M059J (cell line): ENCODE measurements around the gene MOK. TPM values are rescaled to one million over a fixed set of nuclear protein-coding genes. Genes with fewer than 3 reads are reported as not detected.

Source experiments
- DNase-seq: peaks from one replicate; pipeline ENCODE4 v3.0.0-alpha.2; 2012; ENCODE audit warnings: low read depth
- total RNA-seq: library from RNA; depleted of rRNA; stranded (reverse); fragments of >200 nt; shearing (Covaris generic); gene quantifications from 2 replicates; pipeline ENCODE4 v1.2.3, GENCODE V29; 2014; rRNA removed

MOK gene
- total RNA-seq, 1 experiment from 2014 or later, result 27.3 TPM

GRCh38 chr14:102182190-102182589 is 122.8 kb downstream of the MOK start:
- peak; percentile 71 for DNase-seq

GRCh38 chr14:102181187-102181586 is 123.8 kb downstream of the MOK start:
- DNase-seq, result no peak

GRCh38 chr14:102180248-102180998 is 124.5 kb downstream of the MOK start:
- no peak for DNase-seq

Other genes with a start within 250 kb of the MOK start
- gene HSP90AA1, start 218.1 kb downstream of the MOK start, total RNA-seq, result 355 and 816 TPM in 2 replicates
- gene WDR20, start 165.3 kb downstream of the MOK start, total RNA-seq, result 7.9 and 13.3 TPM in 2 replicates
- gene ZNF839, start 14.6 kb upstream of the MOK start, total RNA-seq, result 3.4 and 4.6 TPM in 2 replicates
- gene CINP, start 57.7 kb upstream of the MOK start, total RNA-seq, result 33.8 and 36.1 TPM in 2 replicates
- gene TECPR2, start 57.8 kb upstream of the MOK start, total RNA-seq, result 4.4 and 6.2 TPM in 2 replicates
- 14.0 and 20.9 TPM in 2 replicates for gene ANKRD9, start 204.6 kb upstream of the MOK start, total RNA-seq